ENCODE measurements around the gene MARCHF7. TPM values are rescaled to one million over a fixed set of nuclear protein-coding genes. Genes with fewer than 3 reads are reported as not detected.
"Not testable (repeated sequence)": the region's sequence is repeated elsewhere in the genome, so short reads cannot be mapped to it uniquely, and the experiment has no call there.

Gene MARCHF7
- total RNA-seq, 1 experiment from 2014 or later: 84.3 TPM

- Histone ChIP-seq H3K4me3 (ENCODE audit: low read length) (no peak overlapping the region), H3K36me3 (ENCODE audit: low read depth, low read length) (peaks cover 65% of the 10 kb centered on the region), H3K9me2 (replicated peaks; ENCODE audit: low read length) (no peaks in the 10 kb centered on the region), H3K27me3 (ENCODE audit: low read length) (no peaks in the 10 kb centered on the region), H2AFZ (ENCODE audit: low read length) (no peak overlapping the region), H3K4me1 (ENCODE audit: insufficient read depth, low read length) (peaks cover 4% of the 10 kb centered on the region; the same call in 1 of the 2 replicates), H3K9ac (ENCODE audit: low read length) (no peak overlapping the region), H3F3A (ENCODE audit: low read length, unreplicated experiment) (no peaks in the 10 kb centered on the region), H3K4me2 (ENCODE audit: low read length) (no peak overlapping the region), H3K79me2 (ENCODE audit: low read length) (peaks cover 100% of the 10 kb centered on the region), H3K27ac (ENCODE audit: low read length) (no peak overlapping the region), H3K9me3 (ENCODE audit: low read length) (no peaks in the 10 kb centered on the region), H4K20me1 (ENCODE audit: low read length) (peaks cover 91% of the 10 kb centered on the region)
- no peak for ATAC-seq
- intact Hi-C loops (cut with micrococcal nuclease): no loop called here
- BruUV-seq (replicated peaks): no TSS peak
- ChIA-PET POLR2A (ENCODE audit: unreplicated experiment) (no interaction called here), CTCF (no interaction called here)
- no peak for TF ChIP-seq EZH2phosphoT487 (IDR thresholded peaks at IDR 0.05; ENCODE audit: borderline replicate concordance, low read length)
- no peak for TF ChIP-seq CTCF (conservative IDR thresholded peaks at IDR 0.05; ENCODE audit: low read depth, low read length)
- no peak for TF ChIP-seq EZH2 (IDR thresholded peaks at IDR 0.05; ENCODE audit: low read length, unreplicated experiment)
- no peak for DNase-seq
These were observed 8.4 kb downstream of the MARCHF7 start for GRCh38 chr2:159720676-159721075.

GRCh38 chr2:159722580-159722979, 10.3 kb downstream of the MARCHF7 start:
- Histone ChIP-seq H3K9me3 (ENCODE audit: low read length) (no peaks in the 10 kb centered on the region), H3K36me3 (ENCODE audit: low read depth, low read length) (peaks cover 55% of the 10 kb centered on the region), H3K4me1 (ENCODE audit: insufficient read depth, low read length) (no peaks in the 10 kb centered on the region), H3K27me3 (ENCODE audit: low read length) (no peaks in the 10 kb centered on the region), H3K9me2 (replicated peaks; ENCODE audit: low read length) (no peaks in the 10 kb centered on the region), H3K79me2 (ENCODE audit: low read length) (peaks cover 100% of the 10 kb centered on the region), H3K4me2 (ENCODE audit: low read length) (no peak overlapping the region), H3F3A (ENCODE audit: low read length, unreplicated experiment) (no peaks in the 10 kb centered on the region), H4K20me1 (ENCODE audit: low read length) (peaks cover 91% of the 10 kb centered on the region), H3K9ac (ENCODE audit: low read length) (no peak overlapping the region), H3K4me3 (ENCODE audit: low read length) (no peak overlapping the region), H3K27ac (ENCODE audit: low read length) (no peak overlapping the region), H2AFZ (ENCODE audit: low read length) (no peak overlapping the region)
- no peak for ATAC-seq
- no TSS peak for BruUV-seq (replicated peaks)
- ChIA-PET POLR2A (ENCODE audit: unreplicated experiment) (no interaction called here), CTCF (no interaction called here)
- no peak for DNase-seq
- no peak for TF ChIP-seq EZH2 (IDR thresholded peaks at IDR 0.05; ENCODE audit: low read length, unreplicated experiment)
- TF ChIP-seq CTCF (conservative IDR thresholded peaks at IDR 0.05; ENCODE audit: low read depth, low read length): no peak
- TF ChIP-seq EZH2phosphoT487 (IDR thresholded peaks at IDR 0.05; ENCODE audit: borderline replicate concordance, low read length): no peak
- intact Hi-C loops (cut with micrococcal nuclease): no loop called here

GRCh38 chr2:159724795-159725572, 12.7 kb downstream of the MARCHF7 start:
- H3K4me3 ChIP-seq (ENCODE audit: low read length); CTCF ChIA-PET; BruUV-seq (replicated peaks); POLR2A ChIA-PET (ENCODE audit: unreplicated experiment); DNase-seq; H3K4me1 ChIP-seq (ENCODE audit: insufficient read depth, low read length); H3F3A ChIP-seq (ENCODE audit: low read length, unreplicated experiment); H3K4me2 ChIP-seq (ENCODE audit: low read length); H3K9me2 ChIP-seq (replicated peaks; ENCODE audit: low read length); H3K27ac ChIP-seq (ENCODE audit: low read length); intact Hi-C loops (cut with micrococcal nuclease); H2AFZ ChIP-seq (ENCODE audit: low read length); H3K27me3 ChIP-seq (ENCODE audit: low read length); ATAC-seq; H3K9me3 ChIP-seq (ENCODE audit: low read length); H3K9ac ChIP-seq (ENCODE audit: low read length): not testable (repeated sequence)
- peaks cover 92% of the 10 kb centered on the region for H4K20me1 ChIP-seq (ENCODE audit: low read length)
- peaks cover 100% of the 10 kb centered on the region for H3K79me2 ChIP-seq (ENCODE audit: low read length)
- peaks cover 50% of the 10 kb centered on the region for H3K36me3 ChIP-seq (ENCODE audit: low read depth, low read length)
